ENCODE results near the gene CFAP57. TPM values are rescaled to one million over a fixed set of nuclear protein-coding genes. Genes with fewer than 3 reads are reported as not detected.
"Not testable (repeated sequence)": the region's sequence is repeated elsewhere in the genome, so short reads cannot be mapped to it uniquely, and the experiment has no call there.

The CFAP57 gene
- total RNA-seq, 1 experiment from 2014 or later: 1.1 TPM

GRCh38 chr1:43165765-43166164 is 6.4 kb upstream of the CFAP57 start:
- in situ Hi-C loops (cut with HindIII; ENCODE audit: low sequenced_read_pairs): no loop called here

GRCh38 chr1:43171312-43171875 is 736 bp upstream of the CFAP57 start:
- DNase-seq (ENCODE audit: low spot score): no peak

More at GRCh38 chr1:43165765-43166164, 6.4 kb upstream of the CFAP57 start:
- no peak for DNase-seq (ENCODE audit: low spot score)

GRCh38 chr1:43172527-43172972 is 420 bp downstream of the CFAP57 start:
- peak; percentile 92 for DNase-seq (ENCODE audit: low spot score)
- in situ Hi-C loops (cut with HindIII; ENCODE audit: low sequenced_read_pairs): no loop called here

More at GRCh38 chr1:43171312-43171875, 736 bp upstream of the CFAP57 start:
- in situ Hi-C loops (cut with HindIII; ENCODE audit: low sequenced_read_pairs): no loop called here

- no peak for DNase-seq (ENCODE audit: low spot score)
- in situ Hi-C loops (cut with HindIII; ENCODE audit: low sequenced_read_pairs): no loop called here
Measured at GRCh38 chr1:43174873-43175272, 2.7 kb downstream of the CFAP57 start.

- in situ Hi-C loops (cut with HindIII; ENCODE audit: low sequenced_read_pairs): no loop called here
- no peak for DNase-seq (ENCODE audit: low spot score)
Measured at GRCh38 chr1:43177691-43178090, 5.6 kb downstream of the CFAP57 start.

- no peak for DNase-seq (ENCODE audit: low spot score)
- in situ Hi-C loops (cut with HindIII; ENCODE audit: low sequenced_read_pairs): no loop called here
Measured at GRCh38 chr1:43184388-43184787, 12.3 kb downstream of the CFAP57 start.

GRCh38 chr1:43184995-43185394 is 12.9 kb downstream of the CFAP57 start:
- DNase-seq (ENCODE audit: low spot score): no peak
- in situ Hi-C loops (cut with HindIII; ENCODE audit: low sequenced_read_pairs): no loop called here

GRCh38 chr1:43188106-43188505 is 16.0 kb downstream of the CFAP57 start:
- DNase-seq (ENCODE audit: low spot score): no peak
- in situ Hi-C loops (cut with HindIII; ENCODE audit: low sequenced_read_pairs): no loop called here

GRCh38 chr1:43194509-43194908 is 22.4 kb downstream of the CFAP57 start:
- in situ Hi-C loops (cut with HindIII; ENCODE audit: low sequenced_read_pairs): no loop called here
- no peak for DNase-seq (ENCODE audit: low spot score)

- in situ Hi-C loops (cut with HindIII; ENCODE audit: low sequenced_read_pairs): no loop called here
- no peak for DNase-seq (ENCODE audit: low spot score)
Measured at GRCh38 chr1:43197343-43198127, 25.4 kb downstream of the CFAP57 start.

GRCh38 chr1:43199093-43199726 is 27.1 kb downstream of the CFAP57 start:
- in situ Hi-C loops (cut with HindIII; ENCODE audit: low sequenced_read_pairs): no loop called here
- no peak for DNase-seq (ENCODE audit: low spot score)

- in situ Hi-C loops (cut with HindIII; ENCODE audit: low sequenced_read_pairs): no loop called here
Measured at GRCh38 chr1:43203859-43204258, 31.7 kb downstream of the CFAP57 start.

GRCh38 chr1:43204394-43204793 is 32.3 kb downstream of the CFAP57 start:
- no peak for DNase-seq (ENCODE audit: low spot score)
- in situ Hi-C loops (cut with HindIII; ENCODE audit: low sequenced_read_pairs): no loop called here

More at GRCh38 chr1:43203859-43204258, 31.7 kb downstream of the CFAP57 start:
- DNase-seq (ENCODE audit: low spot score): no peak

- in situ Hi-C loops (cut with HindIII; ENCODE audit: low sequenced_read_pairs): no loop called here
- no peak for DNase-seq (ENCODE audit: low spot score)
Measured at GRCh38 chr1:43205671-43206070, 33.5 kb downstream of the CFAP57 start.

- DNase-seq (ENCODE audit: low spot score): peak; percentile 46
- in situ Hi-C loops (cut with HindIII; ENCODE audit: low sequenced_read_pairs): no loop called here
Measured at GRCh38 chr1:43206600-43207228, 34.6 kb downstream of the CFAP57 start.

GRCh38 chr1:43207229-43207853 is 35.2 kb downstream of the CFAP57 start:
- in situ Hi-C loops (cut with HindIII; ENCODE audit: low sequenced_read_pairs): no loop called here
- DNase-seq (ENCODE audit: low spot score): no peak

- not testable (repeated sequence) for DNase-seq (ENCODE audit: low spot score)
Measured at GRCh38 chr1:43208277-43208676, 36.1 kb downstream of the CFAP57 start.

GRCh38 chr1:43214501-43215444 is 42.6 kb downstream of the CFAP57 start:
- DNase-seq (ENCODE audit: low spot score): no peak
- in situ Hi-C loops (cut with HindIII; ENCODE audit: low sequenced_read_pairs): no loop called here

More at GRCh38 chr1:43208277-43208676, 36.1 kb downstream of the CFAP57 start:
- in situ Hi-C loops (cut with HindIII; ENCODE audit: low sequenced_read_pairs): not testable (repeated sequence)

Measured in G401 (cell line).